ENCODE data around the gene ACHE.

DNA sequence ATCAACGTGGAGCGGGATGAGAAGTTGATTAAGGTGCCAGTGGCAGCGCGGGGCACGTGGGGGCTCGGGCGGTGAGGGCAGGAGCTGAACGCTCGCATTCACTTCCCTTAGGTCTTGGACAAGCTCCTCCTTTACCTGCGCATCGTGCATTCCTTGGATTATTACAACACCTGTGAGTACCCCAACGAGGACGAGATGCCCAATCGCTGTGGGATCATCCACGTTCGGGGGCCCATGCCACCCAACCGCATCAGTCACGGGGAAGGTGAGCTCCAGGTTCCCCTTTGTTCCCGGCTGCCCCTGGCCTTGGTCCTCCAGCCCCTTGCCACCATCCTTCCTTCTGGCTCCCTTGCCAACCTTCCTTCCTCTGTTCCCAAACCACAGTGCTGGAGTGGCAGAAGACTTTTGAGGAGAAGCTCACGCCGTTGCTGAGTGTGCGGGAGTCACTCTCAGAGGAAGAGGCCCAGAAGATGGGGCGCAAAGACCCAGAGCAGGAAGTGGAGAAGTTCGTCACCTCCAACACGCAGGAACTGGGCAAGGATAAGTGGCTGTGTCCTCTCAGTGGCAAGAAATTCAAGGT is 8.7 kb downstream of the ACHE start:
- TF ChIP-seq EZH2phosphoT487 (IDR thresholded peaks at IDR 0.05; ENCODE audit: low read depth): no peak
- TF ChIP-seq, protein P1, sequence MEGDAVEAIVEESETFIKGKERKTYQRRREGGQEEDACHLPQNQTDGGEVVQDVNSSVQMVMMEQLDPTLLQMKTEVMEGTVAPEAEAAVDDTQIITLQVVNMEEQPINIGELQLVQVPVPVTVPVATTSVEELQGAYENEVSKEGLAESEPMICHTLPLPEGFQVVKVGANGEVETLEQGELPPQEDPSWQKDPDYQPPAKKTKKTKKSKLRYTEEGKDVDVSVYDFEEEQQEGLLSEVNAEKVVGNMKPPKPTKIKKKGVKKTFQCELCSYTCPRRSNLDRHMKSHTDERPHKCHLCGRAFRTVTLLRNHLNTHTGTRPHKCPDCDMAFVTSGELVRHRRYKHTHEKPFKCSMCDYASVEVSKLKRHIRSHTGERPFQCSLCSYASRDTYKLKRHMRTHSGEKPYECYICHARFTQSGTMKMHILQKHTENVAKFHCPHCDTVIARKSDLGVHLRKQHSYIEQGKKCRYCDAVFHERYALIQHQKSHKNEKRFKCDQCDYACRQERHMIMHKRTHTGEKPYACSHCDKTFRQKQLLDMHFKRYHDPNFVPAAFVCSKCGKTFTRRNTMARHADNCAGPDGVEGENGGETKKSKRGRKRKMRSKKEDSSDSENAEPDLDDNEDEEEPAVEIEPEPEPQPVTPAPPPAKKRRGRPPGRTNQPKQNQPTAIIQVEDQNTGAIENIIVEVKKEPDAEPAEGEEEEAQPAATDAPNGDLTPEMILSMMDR (IDR thresholded peaks at IDR 0.05; ENCODE audit: low read depth, low read length): no peak

All from OCI-LY3 (cell line).